Adrenal gland (tissue), 5 donors: Measurements from ENCODE around the gene MRPS25.

Experiments used
- POLR2A ChIP-seq, 2 donors: fragments of 450-650 bp; IDR thresholded peaks; one replicate each; pipeline ENCODE4 v1.6.1; 2017; ENCODE audit warnings: antibody characterized with exemption in 2 of 2, mild to moderate bottlenecking in 2 of 2, moderate library complexity in 1 of 2
- TF ChIP-seq, protein P1 (sequence below), 6 experiments: fragments of 450-650 bp in 4 of 6; fragments of 200-600 bp in 2 of 6; sonication (generic) in 1 of 6; IDR thresholded peaks; 1 replicate in 5 of 6; 2 replicates in 1 of 6; pipeline versions ENCODE4 v1.5.1 to v1.8.0; 2016 to 2021; ENCODE audit warnings: antibody characterized with exemption in 6 of 6, mild to moderate bottlenecking in 2 of 6, moderate library complexity in 1 of 6
- donor health status: DM: no; HTN: no; CAD: no.

DNA sequence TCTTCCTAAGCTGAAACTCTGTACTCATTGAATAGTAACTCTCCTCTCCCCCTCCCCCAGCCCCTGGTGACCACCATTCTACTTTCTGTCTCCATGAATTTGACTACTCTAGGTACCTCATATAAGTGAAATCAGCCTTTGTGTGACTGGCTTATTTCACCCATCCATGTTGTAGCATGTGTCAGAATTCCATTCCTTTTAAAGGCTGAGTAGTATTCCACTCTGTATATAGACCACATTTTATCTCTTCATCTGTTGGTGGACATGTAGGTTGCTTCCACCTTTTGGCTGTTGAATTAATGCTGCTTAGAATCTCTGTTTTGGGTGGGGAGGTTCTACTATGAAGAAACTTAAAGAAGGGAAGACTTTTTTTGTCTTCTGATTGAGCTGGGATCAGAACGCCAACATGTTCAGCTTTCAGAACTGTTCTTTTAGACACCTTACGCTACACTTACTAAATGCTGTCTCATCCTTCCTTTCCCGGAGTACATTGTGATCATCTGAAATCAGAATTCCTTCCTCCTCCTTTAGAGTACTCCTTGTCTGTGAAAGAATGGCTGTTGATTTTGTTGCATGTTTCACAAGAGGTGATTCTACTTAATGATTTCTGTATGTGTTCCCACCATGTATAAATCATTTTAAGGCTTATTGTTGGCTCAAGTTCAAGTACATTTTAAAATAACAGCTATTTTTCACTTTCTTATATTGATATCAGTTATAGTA, 50.3 kb downstream of the MRPS25 start:
- TF ChIP-seq POLR2A (IDR thresholded peaks at IDR 0.05), result no peak
- TF ChIP-seq, protein P1, sequence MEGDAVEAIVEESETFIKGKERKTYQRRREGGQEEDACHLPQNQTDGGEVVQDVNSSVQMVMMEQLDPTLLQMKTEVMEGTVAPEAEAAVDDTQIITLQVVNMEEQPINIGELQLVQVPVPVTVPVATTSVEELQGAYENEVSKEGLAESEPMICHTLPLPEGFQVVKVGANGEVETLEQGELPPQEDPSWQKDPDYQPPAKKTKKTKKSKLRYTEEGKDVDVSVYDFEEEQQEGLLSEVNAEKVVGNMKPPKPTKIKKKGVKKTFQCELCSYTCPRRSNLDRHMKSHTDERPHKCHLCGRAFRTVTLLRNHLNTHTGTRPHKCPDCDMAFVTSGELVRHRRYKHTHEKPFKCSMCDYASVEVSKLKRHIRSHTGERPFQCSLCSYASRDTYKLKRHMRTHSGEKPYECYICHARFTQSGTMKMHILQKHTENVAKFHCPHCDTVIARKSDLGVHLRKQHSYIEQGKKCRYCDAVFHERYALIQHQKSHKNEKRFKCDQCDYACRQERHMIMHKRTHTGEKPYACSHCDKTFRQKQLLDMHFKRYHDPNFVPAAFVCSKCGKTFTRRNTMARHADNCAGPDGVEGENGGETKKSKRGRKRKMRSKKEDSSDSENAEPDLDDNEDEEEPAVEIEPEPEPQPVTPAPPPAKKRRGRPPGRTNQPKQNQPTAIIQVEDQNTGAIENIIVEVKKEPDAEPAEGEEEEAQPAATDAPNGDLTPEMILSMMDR (IDR thresholded peaks at IDR 0.05), result no peak
